A673 (cell line): ENCODE data around the gene FSD1. TPM values are rescaled to one million over a fixed set of nuclear protein-coding genes. Genes with fewer than 3 reads are reported as not detected.

Source experiments
- BruUV-seq: library from RNA; stranded (reverse); fragments of 400-500 nt; replicated peaks from 2 replicates; lab custom pipeline; 2021; lab: Mats Ljungman, UMichigan
- CTCF ChIA-PET: fragments of 300-600 bp; sonication (Branson Sonifier 250); formaldehyde crosslinking; loops from one replicate; lab custom pipeline; 2022; ENCODE audit warnings: antibody characterized with exemption; lab: Charles Lee
- POLR2A ChIA-PET: fragments of 300-600 bp; sonication (Branson Sonifier 250); formaldehyde crosslinking; loops from one replicate; lab custom pipeline; 2022; ENCODE audit warnings: antibody characterized with exemption; ENCODE audit not compliant: low non-redundant PET; lab: Charles Lee
- DNase-seq: peaks from one replicate; pipeline ENCODE4 v3.0.0-alpha.2; 2015; ENCODE audit warnings: low spot score
- H3K27ac ChIP-seq: fragments of 200-600 bp; sonication (generic); 2 replicates; pipeline ENCODE4 v1.5.1; 2016; ENCODE audit warnings: mixed run types, low read depth, mild to moderate bottlenecking, mixed read lengths, antibody characterized with exemption, low read length; ENCODE audit not compliant: poor library complexity, severe bottlenecking
- H3K27me3 ChIP-seq: fragments of 200-600 bp; sonication (generic); replicated peaks from 2 replicates; pipeline ENCODE4 v1.6.1; 2017; ENCODE audit warnings: mixed run types, low read depth, mild to moderate bottlenecking, mixed read lengths, antibody characterized with exemption, low read length; ENCODE audit not compliant: insufficient read depth, poor library complexity
- H3K36me3 ChIP-seq: fragments of 200-600 bp; sonication (generic); 2 replicates; pipeline ENCODE4 v1.6.1; 2016; ENCODE audit warnings: mixed run types, mild to moderate bottlenecking, mixed read lengths, antibody characterized with exemption, low read length; ENCODE audit not compliant: insufficient read depth, poor library complexity, severe bottlenecking
- H3K4me1 ChIP-seq: fragments of 200-600 bp; sonication (generic); 2 replicates; pipeline ENCODE4 v1.6.1; 2017; ENCODE audit warnings: mixed run types, mild to moderate bottlenecking, mixed read lengths, antibody characterized with exemption, low read length; ENCODE audit not compliant: insufficient read depth, poor library complexity, severe bottlenecking
- H3K4me3 ChIP-seq: fragments of 200-600 bp; sonication (generic); 2 replicates; pipeline ENCODE4 v1.5.1; 2016; ENCODE audit warnings: low read depth, mixed run types, mild to moderate bottlenecking, mixed read lengths, low read length; ENCODE audit not compliant: poor library complexity, severe bottlenecking
- H3K9me3 ChIP-seq: fragments of 200-600 bp; sonication (generic); 2 replicates; pipeline ENCODE4 v1.6.1; 2016; ENCODE audit warnings: mixed run types, low read depth, mild to moderate bottlenecking, mixed read lengths, antibody characterized with exemption, low read length; ENCODE audit not compliant: poor library complexity, severe bottlenecking
- EZH2 ChIP-seq: fragments of 200-600 bp; sonication (generic); IDR thresholded peaks from 2 replicates; pipeline ENCODE4 v1.6.1; 2017; ENCODE audit warnings: borderline replicate concordance, low read depth, mild to moderate bottlenecking, mixed read lengths, antibody characterized with exemption, low read length; ENCODE audit not compliant: poor library complexity, severe bottlenecking
- intact Hi-C: fragments of 100-400 bp; cut with micrococcal nuclease; formaldehyde crosslinking; loops from one replicate; pipeline ENCODE4 v1.10.0; 2022; ENCODE audit not compliant: unreplicated experiment
- total RNA-seq: library from RNA; stranded (reverse); gene quantifications from 2 replicates; pipeline ENCODE4 v1.2.3, GENCODE V29; 2021
- TF ChIP-seq, protein P1 (sequence below): fragments of 300-800, 200-600 bp; sonication (generic); conservative IDR thresholded peaks from 2 replicates; pipeline ENCODE4 v1.5.1; 2017; ENCODE audit warnings: low read depth, mild to moderate bottlenecking, antibody characterized with exemption, low read length, moderate library complexity, mixed read lengths

The FSD1 gene
- total RNA-seq, 1 experiment from 2014 or later = 10.4 TPM

DNA sequence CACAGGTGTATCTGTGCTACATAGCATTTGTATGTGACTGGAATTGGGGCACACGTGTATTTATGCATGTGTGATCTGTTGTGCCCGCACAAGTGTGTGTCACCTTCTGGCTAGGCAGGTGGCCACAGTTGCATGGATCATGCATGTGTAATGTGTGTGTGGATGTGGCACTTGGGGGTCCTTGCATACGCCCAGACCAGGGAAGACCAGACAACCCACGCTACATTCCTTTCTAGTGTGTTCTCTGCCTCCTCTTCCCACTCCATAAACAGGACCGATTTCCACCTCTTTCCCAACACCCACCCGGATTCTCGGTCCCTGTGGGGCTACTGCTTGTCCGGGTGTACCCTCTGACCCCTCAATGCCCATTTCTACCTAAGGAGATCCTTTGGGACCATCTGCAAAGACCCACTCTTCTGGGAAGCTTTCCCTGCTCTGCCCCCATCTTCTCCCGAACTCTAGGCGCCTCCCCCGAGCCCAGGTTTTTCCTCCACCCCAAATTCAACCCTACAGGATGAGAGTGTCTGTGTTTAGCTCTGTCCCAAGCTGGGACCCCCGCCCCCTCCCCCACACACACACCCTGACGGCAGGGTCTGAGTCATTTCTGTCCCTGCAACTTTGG lies 21.9 kb downstream of the FSD1 start:
- CTCF ChIA-PET = no interaction called here
- TF ChIP-seq, protein P1, sequence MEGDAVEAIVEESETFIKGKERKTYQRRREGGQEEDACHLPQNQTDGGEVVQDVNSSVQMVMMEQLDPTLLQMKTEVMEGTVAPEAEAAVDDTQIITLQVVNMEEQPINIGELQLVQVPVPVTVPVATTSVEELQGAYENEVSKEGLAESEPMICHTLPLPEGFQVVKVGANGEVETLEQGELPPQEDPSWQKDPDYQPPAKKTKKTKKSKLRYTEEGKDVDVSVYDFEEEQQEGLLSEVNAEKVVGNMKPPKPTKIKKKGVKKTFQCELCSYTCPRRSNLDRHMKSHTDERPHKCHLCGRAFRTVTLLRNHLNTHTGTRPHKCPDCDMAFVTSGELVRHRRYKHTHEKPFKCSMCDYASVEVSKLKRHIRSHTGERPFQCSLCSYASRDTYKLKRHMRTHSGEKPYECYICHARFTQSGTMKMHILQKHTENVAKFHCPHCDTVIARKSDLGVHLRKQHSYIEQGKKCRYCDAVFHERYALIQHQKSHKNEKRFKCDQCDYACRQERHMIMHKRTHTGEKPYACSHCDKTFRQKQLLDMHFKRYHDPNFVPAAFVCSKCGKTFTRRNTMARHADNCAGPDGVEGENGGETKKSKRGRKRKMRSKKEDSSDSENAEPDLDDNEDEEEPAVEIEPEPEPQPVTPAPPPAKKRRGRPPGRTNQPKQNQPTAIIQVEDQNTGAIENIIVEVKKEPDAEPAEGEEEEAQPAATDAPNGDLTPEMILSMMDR = no peak
- no peak for TF ChIP-seq EZH2
- POLR2A ChIA-PET = no interaction called here
- H3K27ac ChIP-seq = no peak overlapping the region
- peak overlapping the region; percentile 44 for H3K4me3 ChIP-seq
- peaks cover 11% of the 10 kb centered on the region for H3K4me1 ChIP-seq
- no TSS peak for BruUV-seq
- no peaks in the 10 kb centered on the region for H3K9me3 ChIP-seq
- DNase-seq = no peak
- intact Hi-C loops = no loop called here
- H3K27me3 ChIP-seq = no peaks in the 10 kb centered on the region
- H3K36me3 ChIP-seq = no peaks in the 10 kb centered on the region

DNA sequence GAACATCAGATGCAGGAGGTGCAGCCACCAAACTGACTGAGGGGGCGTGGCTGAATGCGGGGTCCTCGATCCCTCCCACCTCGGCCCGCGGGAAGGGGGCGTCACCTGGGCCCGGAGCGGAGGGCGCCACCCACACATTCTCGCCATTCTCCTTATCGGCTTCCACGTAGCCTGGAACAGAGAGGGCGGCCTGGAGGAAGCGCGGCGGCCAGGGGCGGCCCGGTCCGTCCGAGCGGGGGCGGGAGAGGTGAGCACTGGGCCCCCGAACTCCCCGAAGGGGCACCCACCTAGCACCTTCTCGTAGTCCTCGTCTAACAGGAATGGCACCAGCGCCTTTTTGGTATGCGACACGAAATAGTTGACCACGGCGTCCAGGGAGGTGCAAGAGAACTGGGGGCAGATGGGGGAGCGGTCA lies 22.4 kb downstream of the FSD1 start:
- Histone ChIP-seq H3K27ac (no peak overlapping the region), H3K36me3 (no peaks in the 10 kb centered on the region), H3K4me3 (peak overlapping the region; percentile 44), H3K27me3 (no peaks in the 10 kb centered on the region), H3K4me1 (peaks cover 11% of the 10 kb centered on the region), H3K9me3 (no peaks in the 10 kb centered on the region)
- ChIA-PET CTCF (no interaction called here), POLR2A (no interaction called here)
- TF ChIP-seq EZH2 = no peak
- TF ChIP-seq, protein P1 = no peak
- intact Hi-C loops = no loop called here
- BruUV-seq = no TSS peak
- DNase-seq = peak; percentile 55

DNA sequence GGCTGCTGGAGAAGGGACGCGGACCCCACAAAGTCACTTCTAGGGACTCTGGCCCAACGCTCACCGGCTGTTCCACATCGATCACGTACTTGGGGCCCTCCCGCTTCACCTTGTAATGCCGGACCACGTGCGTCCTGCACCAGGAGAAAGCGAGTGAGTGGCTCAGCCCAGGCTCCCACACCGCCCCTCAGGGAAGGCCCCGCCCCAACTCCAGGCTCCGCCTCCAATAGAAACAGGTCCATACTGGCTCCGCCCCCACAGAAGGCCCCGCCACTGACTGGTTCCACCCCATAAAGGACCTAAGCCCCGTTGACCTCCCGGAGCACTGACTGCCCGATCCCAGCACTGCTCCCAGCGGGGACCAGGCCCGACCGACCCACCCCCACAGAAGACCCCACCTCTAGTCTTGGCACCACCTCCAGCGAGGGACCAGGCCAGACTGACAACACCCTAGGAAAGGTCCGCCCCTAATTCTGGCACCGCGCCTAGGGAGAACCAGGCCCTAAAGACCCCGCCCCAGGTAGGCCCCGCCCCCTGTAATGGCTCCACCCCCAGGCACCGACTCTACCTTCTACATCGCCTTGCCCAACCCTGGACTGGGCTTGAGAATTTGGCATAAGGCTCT lies 23.0 kb downstream of the FSD1 start:
- H3K4me1 ChIP-seq = peaks cover 11% of the 10 kb centered on the region
- CTCF ChIA-PET = interaction anchor here (1.2 kb wide), 2 partner anchors 16 to 80 kb away, joined by 3 to 8 read pairs; partner anchors contain the start of genes MPND and YJU2
- H3K9me3 ChIP-seq = no peaks in the 10 kb centered on the region
- no peak overlapping the region for H3K27ac ChIP-seq
- H3K36me3 ChIP-seq = no peaks in the 10 kb centered on the region
- TF ChIP-seq, protein P1 = no peak
- TF ChIP-seq EZH2 = no peak
- DNase-seq = peak; percentile 90
- POLR2A ChIA-PET = no interaction called here
- intact Hi-C loops = no loop called here
- H3K4me3 ChIP-seq = peak overlapping the region; percentile 44
- no peaks in the 10 kb centered on the region for H3K27me3 ChIP-seq
- BruUV-seq = no TSS peak
